Liver (tissue), 9 donors: ENCODE data around the gene ZFP64. TPM values are rescaled to one million over a fixed set of nuclear protein-coding genes. Genes with fewer than 3 reads are reported as not detected.

Experiments used
- DNase-seq: peaks from one replicate; pipeline ENCODE4 v3.0.0-alpha.2; 2017; ENCODE audit warnings: low spot score
- H3K27ac ChIP-seq, 2 donors: one replicate each; pipeline ENCODE4 v1.7.0; 2013; ENCODE audit warnings: inconsistent platforms in 2 of 2, low read length in 2 of 2, control low read depth in 1 of 2, low read depth in 1 of 2, mild to moderate bottlenecking in 1 of 2
- H3K27me3 ChIP-seq, 4 donors: one replicate each; pipeline versions ENCODE4 v1.6.1 to v1.7.0; 2013; ENCODE audit warnings: low read length in 3 of 4, inconsistent platforms in 1 of 4, mild to moderate bottlenecking in 1 of 4, moderate library complexity in 1 of 4; ENCODE audit not compliant: control insufficient read depth in 4 of 4, insufficient read depth in 4 of 4
- H3K36me3 ChIP-seq, 4 donors: one replicate each; pipeline versions ENCODE4 v1.6.1 to v1.7.0; 2013; ENCODE audit warnings: low read length in 3 of 4, mild to moderate bottlenecking in 3 of 4, low read depth in 1 of 4, moderate library complexity in 1 of 4; ENCODE audit not compliant: control insufficient read depth in 4 of 4, insufficient read depth in 3 of 4
- H3K4me1 ChIP-seq, 4 donors: one replicate each; pipeline versions ENCODE4 v1.6.1 to v1.7.0; 2013; ENCODE audit warnings: low read length in 3 of 4, mild to moderate bottlenecking in 3 of 4, moderate library complexity in 1 of 4; ENCODE audit not compliant: control insufficient read depth in 4 of 4, insufficient read depth in 4 of 4
- H3K4me3 ChIP-seq, 3 donors: one replicate each; pipeline versions ENCODE4 v1.6.1 to v1.7.0; 2013; ENCODE audit warnings: low read length in 3 of 3, control low read depth in 1 of 3, low read depth in 1 of 3, mild to moderate bottlenecking in 1 of 3
- H3K9ac ChIP-seq, 2 donors: one replicate each; pipeline ENCODE4 v1.7.0; 2013; ENCODE audit warnings: low read length in 2 of 2, mild to moderate bottlenecking in 2 of 2, moderate library complexity in 2 of 2, control low read depth in 1 of 2, low read depth in 1 of 2
- H3K9me3 ChIP-seq, 4 donors: one replicate each; pipeline versions ENCODE4 v1.6.1 to v1.7.0; 2013; ENCODE audit warnings: low read length in 3 of 4; ENCODE audit not compliant: control insufficient read depth in 4 of 4
- CTCF ChIP-seq: fragments of 150-350 bp; IDR thresholded peaks from 2 replicates; pipeline ENCODE4 v1.5.1; 2017; ENCODE audit warnings: improper control_type of control experiment, low read depth, low read length; ENCODE audit not compliant: missing input control
- EGR1 ChIP-seq, 2 donors: IDR thresholded peaks; 2 replicates each; pipeline ENCODE4 v1.6.1; 2016 to 2018; ENCODE audit warnings: antibody characterized with exemption in 2 of 2, low read depth in 2 of 2
- FOXA1 ChIP-seq: IDR thresholded peaks from 2 replicates; pipeline ENCODE4 v1.6.1; 2016; ENCODE audit warnings: antibody characterized with exemption
- FOXA2 ChIP-seq: IDR thresholded peaks from 2 replicates; pipeline ENCODE4 v1.6.1; 2016; ENCODE audit warnings: antibody characterized with exemption
- GABPA ChIP-seq, 2 donors: IDR thresholded peaks in 1 of 2; conservative IDR thresholded peaks in 1 of 2; 2 replicates each; pipeline ENCODE4 v1.6.1; 2016; ENCODE audit warnings: antibody characterized with exemption in 2 of 2, mild to moderate bottlenecking in 1 of 2, moderate library complexity in 1 of 2
- HNF4A ChIP-seq, 2 donors: conservative IDR thresholded peaks; 2 replicates each; pipeline ENCODE4 v1.6.1; 2016; ENCODE audit warnings: antibody characterized with exemption in 2 of 2, mild to moderate bottlenecking in 2 of 2
- HNF4G ChIP-seq: IDR thresholded peaks from 2 replicates; pipeline ENCODE4 v1.6.1; 2016; ENCODE audit warnings: antibody characterized with exemption
- JUND ChIP-seq, 2 donors: IDR thresholded peaks; 2 replicates each; pipeline ENCODE4 v1.6.1; 2016; ENCODE audit warnings: antibody characterized with exemption in 2 of 2
- MAX ChIP-seq: IDR thresholded peaks from 2 replicates; pipeline ENCODE4 v1.6.1; 2016; ENCODE audit warnings: antibody characterized with exemption
- NR2F2 ChIP-seq: IDR thresholded peaks from 2 replicates; pipeline ENCODE4 v1.6.1; 2016; ENCODE audit warnings: antibody characterized with exemption
- RAD21 ChIP-seq, 2 donors: IDR thresholded peaks; 2 replicates each; pipeline ENCODE4 v1.6.1; 2016; ENCODE audit warnings: antibody characterized with exemption in 2 of 2, mild to moderate bottlenecking in 2 of 2
- REST ChIP-seq: IDR thresholded peaks from 2 replicates; pipeline ENCODE4 v1.6.1; 2016; ENCODE audit warnings: antibody characterized with exemption, mild to moderate bottlenecking
- RXRA ChIP-seq, 2 donors: IDR thresholded peaks; 2 replicates each; pipeline ENCODE4 v1.6.1; 2017 to 2018; ENCODE audit warnings: antibody characterized with exemption in 2 of 2, mild to moderate bottlenecking in 1 of 2
- SP1 ChIP-seq: IDR thresholded peaks from 2 replicates; pipeline ENCODE4 v1.6.1; 2018; ENCODE audit warnings: antibody characterized with exemption, mild to moderate bottlenecking
- TAF1 ChIP-seq: conservative IDR thresholded peaks from 2 replicates; pipeline ENCODE4 v1.6.1; 2016; ENCODE audit warnings: antibody characterized with exemption, mild to moderate bottlenecking
- YY1 ChIP-seq: IDR thresholded peaks from 2 replicates; pipeline ENCODE4 v1.6.1; 2016; ENCODE audit warnings: antibody characterized with exemption, mild to moderate bottlenecking
- ZBTB33 ChIP-seq: IDR thresholded peaks from 2 replicates; pipeline ENCODE4 v1.6.1; 2016; ENCODE audit warnings: antibody characterized with exemption
- WGBS: extraction: QIAGEN DNeasy Blood & Tissue Kit; methylation state at CpG from one replicate; pipeline ENCODE4 v1.1.7; 2013; 5-methylcytosine and 5-hydroxymethylcytosine counted together
- polyA plus RNA-seq, 2 donors: library from polyadenylated mRNA; stranded (reverse) in 1 of 2; unstranded in 1 of 2; fragments of 200-250 nt in 1 of 2; fragments of >200 nt in 1 of 2; fragmentation: Nextera tagmentation in 1 of 2; extraction: Ambion mirVana in 1 of 2; gene quantifications; one replicate each; pipeline versions ENCODE4 v1.2.1 to v1.2.3, GENCODE V29; 2013 to 2015
- total RNA-seq, 2 donors: library from RNA; depleted of rRNA; stranded (reverse); fragments of >200 nt; gene quantifications; one replicate each; pipeline ENCODE4 v1.2.3, GENCODE V29; 2014
- donor health status: healthy.
- donor health status: healthy.
- donor health status: healthy.
- donor health status: healthy.
- donor health status: healthy.

Gene ZFP64
- total and polyA plus RNA-seq, 4 donors = 3.2 to 6.3 (median 4.9) TPM

GRCh38 chr20:52207020-52207810 lies 15.6 kb upstream of the ZFP64 start:
- peaks cover 0 to 5% (median 3%) of the 10 kb centered on the region in 4 donors for H3K4me1 ChIP-seq
- H3K27ac ChIP-seq = no peak overlapping the region
- H3K9ac ChIP-seq = no peak overlapping the region
- H3K4me3 ChIP-seq = no peak overlapping the region
- no peak for DNase-seq
- peak in 1 of 2 donors; percentile 17 for TF ChIP-seq HNF4A (conservative IDR thresholded peaks at IDR 0.05)
- TF ChIP-seq RXRA (IDR thresholded peaks at IDR 0.05) = no peak
- no peaks in the 10 kb centered on the region for H3K27me3 ChIP-seq
- H3K9me3 ChIP-seq = no peaks in the 10 kb centered on the region
- 42% methylated on average over 3 of the region's 3 CpGs for WGBS
- no peaks in the 10 kb centered on the region for H3K36me3 ChIP-seq

- WGBS = 96% methylated on average over 5 of the region's 5 CpGs
- H3K9me3 ChIP-seq = no peaks in the 10 kb centered on the region
- no peak overlapping the region for H3K4me3 ChIP-seq
- no peak overlapping the region for H3K9ac ChIP-seq
- H3K27ac ChIP-seq = no peak overlapping the region
- no peak for DNase-seq
- no peaks in the 10 kb centered on the region for H3K36me3 ChIP-seq
- TF ChIP-seq HNF4A (conservative IDR thresholded peaks at IDR 0.05) (no peak), HNF4G (no peak), TAF1 (no peak), RAD21 (IDR thresholded peaks at IDR 0.05) (no peak), ZBTB33 (no peak), FOXA1 (no peak), JUND (IDR thresholded peaks at IDR 0.05) (no peak), SP1 (no peak), YY1 (no peak), NR2F2 (no peak), MAX (no peak), GABPA (IDR thresholded peaks at IDR 0.05 in 1 of 2, conservative IDR thresholded peaks at IDR 0.05 in 1 of 2) (no peak), EGR1 (IDR thresholded peaks at IDR 0.05; ENCODE audit: low read depth in 2 of 2) (no peak), REST (no peak), CTCF (no peak), FOXA2 (no peak), RXRA (IDR thresholded peaks at IDR 0.05) (no peak)
- H3K4me1 ChIP-seq = peaks cover 0 to 5% (median 3%) of the 10 kb centered on the region in 4 donors
- H3K27me3 ChIP-seq = no peaks in the 10 kb centered on the region
Observed at GRCh38 chr20:52204136-52204535, 12.6 kb upstream of the ZFP64 start.
